Measurements from ENCODE around the gene OGFOD1. TPM values are rescaled to one million over a fixed set of nuclear protein-coding genes. Genes with fewer than 3 reads are reported as not detected.

Gene OGFOD1
- total and polyA plus RNA-seq, 2 of the 13 experiments (the other 11 are each of a cell fraction or from before 2014, with no cell fraction given) = 35.2 to 81.3 TPM

GRCh38 chr16:56450986-56451752 lies at the start of gene OGFOD1, which contains the start of gene NUDT21 (continued):
- TF ChIP-seq ZNF263 (CRISPR knock-in tag; IDR thresholded peaks at IDR 0.05) (peak; percentile 78), GFI1 (CRISPR knock-in tag; IDR thresholded peaks at IDR 0.05; ENCODE audit: borderline replicate concordance) (peak; percentile 64; the same call in 1 of the 2 replicates), MED13 (CRISPR knock-in tag; IDR thresholded peaks at IDR 0.05) (peak; percentile 60; the same call in 1 of the 2 replicates), NCOR1 (IDR thresholded peaks at IDR 0.05; ENCODE audit: borderline replicate concordance, low read length) (no peak), ZSCAN29 (CRISPR knock-in tag; conservative IDR thresholded peaks at IDR 0.05) (no peak), ZNF749 (CRISPR knock-in tag; IDR thresholded peaks at IDR 0.05; ENCODE audit: borderline replicate concordance) (no peak), U2AF1 (optimal IDR thresholded peaks at IDR 0.05; ENCODE audit: low read depth, low read length) (peak; percentile 24), TFAP4 (IDR thresholded peaks at IDR 0.05; ENCODE audit: borderline replicate concordance, low read depth) (0 out of 2 replicates have a peak, but pooled peaks have one; percentile 46), ZBTB1 (CRISPR knock-in tag; IDR thresholded peaks at IDR 0.05; ENCODE audit: borderline replicate concordance) (0 out of 2 replicates have a peak, but pooled peaks have one; percentile 66), ZNF790 (CRISPR knock-in tag; IDR thresholded peaks at IDR 0.05; ENCODE audit: borderline replicate concordance) (no peak; the same call in none of the 2 replicates), BCL6 (CRISPR knock-in tag; IDR thresholded peaks at IDR 0.05) (no peak), ZNF33A (CRISPR knock-in tag; IDR thresholded peaks at IDR 0.05; ENCODE audit: borderline replicate concordance) (no peak), ZNF274 (CRISPR knock-in tag; IDR thresholded peaks at IDR 0.05) (peak; percentile 69; the same call in 1 of the 2 replicates), PITX1 (CRISPR knock-in tag; IDR thresholded peaks at IDR 0.05) (peak; percentile 39; the same call in 1 of the 2 replicates), ZSCAN30 (CRISPR knock-in tag; IDR thresholded peaks at IDR 0.05) (no peak), ZFY (CRISPR knock-in tag; IDR thresholded peaks at IDR 0.05) (peak; percentile 92), TAF15 (IDR thresholded peaks at IDR 0.05; ENCODE audit: low read depth, low read length, poor library complexity, severe bottlenecking) (peak; percentile 77), ZNF282 (IDR thresholded peaks at IDR 0.05; ENCODE audit: partially characterized antibody) (no peak), ZNF891 (CRISPR knock-in tag; IDR thresholded peaks at IDR 0.05) (peak; percentile 87), ZSCAN12 (CRISPR knock-in tag; IDR thresholded peaks at IDR 0.05) (0 out of 2 replicates have a peak, but pooled peaks have one; percentile 58), RFXAP (CRISPR knock-in tag; IDR thresholded peaks at IDR 0.05; ENCODE audit: borderline replicate concordance) (peak; percentile 85), ZSCAN21 (CRISPR knock-in tag; IDR thresholded peaks at IDR 0.05; ENCODE audit: borderline replicate concordance) (peak; percentile 72; the same call in 1 of the 2 replicates)
- TF ChIP-seq, protein P1, sequence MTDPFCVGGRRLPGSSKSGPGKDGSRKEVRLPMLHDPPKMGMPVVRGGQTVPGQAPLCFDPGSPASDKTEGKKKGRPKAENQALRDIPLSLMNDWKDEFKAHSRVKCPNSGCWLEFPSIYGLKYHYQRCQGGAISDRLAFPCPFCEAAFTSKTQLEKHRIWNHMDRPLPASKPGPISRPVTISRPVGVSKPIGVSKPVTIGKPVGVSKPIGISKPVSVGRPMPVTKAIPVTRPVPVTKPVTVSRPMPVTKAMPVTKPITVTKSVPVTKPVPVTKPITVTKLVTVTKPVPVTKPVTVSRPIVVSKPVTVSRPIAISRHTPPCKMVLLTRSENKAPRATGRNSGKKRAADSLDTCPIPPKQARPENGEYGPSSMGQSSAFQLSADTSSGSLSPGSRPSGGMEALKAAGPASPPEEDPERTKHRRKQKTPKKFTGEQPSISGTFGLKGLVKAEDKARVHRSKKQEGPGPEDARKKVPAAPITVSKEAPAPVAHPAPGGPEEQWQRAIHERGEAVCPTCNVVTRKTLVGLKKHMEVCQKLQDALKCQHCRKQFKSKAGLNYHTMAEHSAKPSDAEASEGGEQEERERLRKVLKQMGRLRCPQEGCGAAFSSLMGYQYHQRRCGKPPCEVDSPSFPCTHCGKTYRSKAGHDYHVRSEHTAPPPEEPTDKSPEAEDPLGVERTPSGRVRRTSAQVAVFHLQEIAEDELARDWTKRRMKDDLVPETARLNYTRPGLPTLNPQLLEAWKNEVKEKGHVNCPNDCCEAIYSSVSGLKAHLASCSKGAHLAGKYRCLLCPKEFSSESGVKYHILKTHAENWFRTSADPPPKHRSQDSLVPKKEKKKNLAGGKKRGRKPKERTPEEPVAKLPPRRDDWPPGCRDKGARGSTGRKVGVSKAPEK (CRISPR knock-in tag; IDR thresholded peaks at IDR 0.05; ENCODE audit: borderline replicate concordance) = no peak
- TF ChIP-seq, protein P2, sequence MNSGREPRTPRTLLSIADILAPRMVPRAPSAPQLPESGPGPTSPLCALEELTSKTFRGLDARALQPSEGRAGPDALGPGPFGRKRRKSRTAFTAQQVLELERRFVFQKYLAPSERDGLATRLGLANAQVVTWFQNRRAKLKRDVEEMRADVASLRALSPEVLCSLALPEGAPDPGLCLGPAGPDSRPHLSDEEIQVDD (CRISPR knock-in tag; IDR thresholded peaks at IDR 0.05; ENCODE audit: borderline replicate concordance) = no peak
- TF ChIP-seq, protein P3, sequence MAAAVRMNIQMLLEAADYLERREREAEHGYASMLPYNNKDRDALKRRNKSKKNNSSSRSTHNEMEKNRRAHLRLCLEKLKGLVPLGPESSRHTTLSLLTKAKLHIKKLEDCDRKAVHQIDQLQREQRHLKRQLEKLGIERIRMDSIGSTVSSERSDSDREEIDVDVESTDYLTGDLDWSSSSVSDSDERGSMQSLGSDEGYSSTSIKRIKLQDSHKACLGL (CRISPR knock-in tag; IDR thresholded peaks at IDR 0.05) = peak; percentile 83; the same call in 1 of the 2 replicates

All from HepG2 (cell line).